B cell (primary cell): ENCODE results near the gene SRP14. TPM values are rescaled to one million over a fixed set of nuclear protein-coding genes. Genes with fewer than 3 reads are reported as not detected.

Source experiments
- ATAC-seq: fragments of 200-7000 bp; cut with Tn5 transposase; one replicate; pipeline ENCODE4 v1.10.0; 2021; ENCODE audit warnings: low read depth, mild to moderate bottlenecking, moderate number of reproducible peaks, moderate library complexity
- CTCF ChIA-PET: fragments of 350-600 bp; sonication (Branson Sonifier 250); formaldehyde crosslinking; loops from one replicate; lab custom pipeline; 2021; ENCODE audit warnings: antibody characterized with exemption, inconsistent platforms; lab: Charles Lee
- POLR2A ChIA-PET: fragments of 350-600 bp; sonication (Branson Sonifier 250); formaldehyde crosslinking; loops from one replicate; lab custom pipeline; 2021; ENCODE audit warnings: antibody characterized with exemption; lab: Charles Lee
- DNase-seq: peaks from one replicate; pipeline ENCODE4 v3.0.0; 2013
- H2AFZ ChIP-seq: 2 replicates; pipeline ENCODE4 v1.6.1; 2012; ENCODE audit warnings: mild to moderate bottlenecking, low read depth, low read length; ENCODE audit not compliant: insufficient read depth, poor library complexity, severe bottlenecking
- H3K27ac ChIP-seq, 2 donors: 1 replicate in 1 of 2; 2 replicates in 1 of 2; pipeline ENCODE4 v1.5.1; 2012 to 2013; ENCODE audit warnings: low read length in 2 of 2, mild to moderate bottlenecking in 2 of 2, moderate library complexity in 1 of 2
- H3K27me3 ChIP-seq, 4 experiments: fragments of 200-600 bp in 1 of 4; sonication (generic) in 1 of 4; replicated peaks in 1 of 4; 1 replicate in 2 of 4; 2 replicates in 2 of 4; pipeline versions ENCODE4 v1.6.1 to v1.7.0; 2013 to 2016; ENCODE audit warnings: low read length in 3 of 4, mild to moderate bottlenecking in 2 of 4, mixed read lengths in 1 of 4, moderate library complexity in 1 of 4; ENCODE audit not compliant: insufficient read depth in 4 of 4, control insufficient read depth in 3 of 4; ENCODE audit errors: control extremely low read depth in 1 of 4
- H3K36me3 ChIP-seq, 2 experiments: replicated peaks in 1 of 2; 1 replicate in 1 of 2; 2 replicates in 1 of 2; pipeline versions ENCODE4 v1.6.1 to v1.7.1; 2013; ENCODE audit warnings: low read length in 1 of 2; ENCODE audit not compliant: insufficient read depth in 2 of 2, control insufficient read depth in 1 of 2; ENCODE audit errors: control extremely low read depth in 1 of 2, extremely low read depth in 1 of 2
- H3K4me1 ChIP-seq, 2 donors: fragments of 200-600 bp in 1 of 2; sonication (generic) in 1 of 2; 1 replicate in 1 of 2; 2 replicates in 1 of 2; pipeline versions ENCODE4 v1.5.1 to v1.6.1; 2013 to 2017; ENCODE audit warnings: low read length in 2 of 2; ENCODE audit not compliant: control insufficient read depth in 2 of 2, insufficient read depth in 2 of 2
- H3K4me2 ChIP-seq: replicated peaks from 2 replicates; pipeline ENCODE3; 2012; ENCODE audit warnings: mild to moderate bottlenecking, low read depth, low read length; ENCODE audit not compliant: poor library complexity, severe bottlenecking
- H3K4me3 ChIP-seq, 5 experiments: fragments of 200-600 bp in 1 of 5; sonication (generic) in 1 of 5; 1 replicate in 3 of 5; 2 replicates in 2 of 5; pipeline versions ENCODE4 v1.5.1 to v1.7.0; 2011 to 2016; ENCODE audit warnings: low read length in 4 of 5, mild to moderate bottlenecking in 4 of 5, low read depth in 2 of 5, control low read depth in 1 of 5, moderate library complexity in 1 of 5; ENCODE audit not compliant: insufficient read depth in 1 of 5; ENCODE audit errors: control extremely low read depth in 1 of 5, extremely low read depth in 1 of 5
- H3K79me2 ChIP-seq: fragments of 200-600 bp; sonication (generic); one replicate; pipeline ENCODE4 v1.6.0; 2016; ENCODE audit warnings: low read length; ENCODE audit not compliant: control insufficient read depth, insufficient read depth
- H3K9ac ChIP-seq: fragments of 200-600 bp; sonication (generic); 2 replicates; pipeline ENCODE4 v1.6.1; 2017; ENCODE audit warnings: mild to moderate bottlenecking, low read length, moderate library complexity
- H3K9me3 ChIP-seq, 3 donors: one replicate each; pipeline versions ENCODE4 v1.6.1 to v1.7.1; 2013; ENCODE audit warnings: low read length in 2 of 3; ENCODE audit not compliant: control insufficient read depth in 2 of 3, insufficient read depth in 1 of 3; ENCODE audit errors: control extremely low read depth in 1 of 3
- H4K20me1 ChIP-seq: 2 replicates; pipeline ENCODE4 v1.6.0; 2012; ENCODE audit warnings: mild to moderate bottlenecking, low read length; ENCODE audit not compliant: insufficient read depth, control insufficient read depth, poor library complexity, severe bottlenecking
- H3K27ac Mint-ChIP-seq: one replicate; pipeline ENCODE4 v1.8.0; 2021; ENCODE audit warnings: mixed read lengths
- H3K27me3 Mint-ChIP-seq: one replicate; pipeline ENCODE4 v1.8.0; 2021; ENCODE audit warnings: mixed read lengths
- H3K4me1 Mint-ChIP-seq: one replicate; pipeline ENCODE4 v1.8.0; 2021; ENCODE audit warnings: mixed read lengths
- H3K4me3 Mint-ChIP-seq: one replicate; pipeline ENCODE4 v1.8.0; 2021; ENCODE audit warnings: mixed read lengths
- H3K9me3 Mint-ChIP-seq: one replicate; pipeline ENCODE4 v1.8.0; 2022; ENCODE audit warnings: mixed read lengths; ENCODE audit not compliant: insufficient read depth
- CTCF ChIP-seq: fragments of 200-600 bp; IDR thresholded peaks from one replicate; pipeline ENCODE4 v1.8.0; 2022; ENCODE audit warnings: antibody characterized with exemption, mild to moderate bottlenecking
- EZH2 ChIP-seq: IDR thresholded peaks from 2 replicates; pipeline ENCODE4 v1.6.1; 2012; ENCODE audit warnings: borderline replicate concordance, low read depth, mild to moderate bottlenecking, moderate library complexity, low read length; ENCODE audit not compliant: insufficient read depth, poor library complexity, severe bottlenecking
- WGBS: methylation state at CpG from one replicate; pipeline ENCODE4 v1.1.5; 2013; ENCODE audit warnings: missing lambda C conversion rate; ENCODE audit not compliant: insufficient coverage; 5-methylcytosine and 5-hydroxymethylcytosine counted together
- intact Hi-C: fragments of 100-400 bp; cut with micrococcal nuclease; formaldehyde crosslinking; loops from one replicate; pipeline ENCODE4 v1.10.0; 2022
- polyA plus RNA-seq: library from polyadenylated mRNA; depleted of rRNA; stranded (reverse); fragments of >200 nt; gene quantifications from 2 replicates; pipeline ENCODE4 v1.2.3, GENCODE V29; 2012
- total RNA-seq, 2 donors: library from RNA; stranded (reverse); fragments of 120-200 nt in 1 of 2; gene quantifications; 1 replicate in 1 of 2; 2 replicates in 1 of 2; pipeline versions ENCODE4 v1.2.3 to v1.2.4, GENCODE V29; 2013 to 2022

Gene SRP14
- total and polyA plus RNA-seq, 2 donors (not counting 1 experiment from before 2014, with no cell fraction given) = 120 to 131 TPM

DNA sequence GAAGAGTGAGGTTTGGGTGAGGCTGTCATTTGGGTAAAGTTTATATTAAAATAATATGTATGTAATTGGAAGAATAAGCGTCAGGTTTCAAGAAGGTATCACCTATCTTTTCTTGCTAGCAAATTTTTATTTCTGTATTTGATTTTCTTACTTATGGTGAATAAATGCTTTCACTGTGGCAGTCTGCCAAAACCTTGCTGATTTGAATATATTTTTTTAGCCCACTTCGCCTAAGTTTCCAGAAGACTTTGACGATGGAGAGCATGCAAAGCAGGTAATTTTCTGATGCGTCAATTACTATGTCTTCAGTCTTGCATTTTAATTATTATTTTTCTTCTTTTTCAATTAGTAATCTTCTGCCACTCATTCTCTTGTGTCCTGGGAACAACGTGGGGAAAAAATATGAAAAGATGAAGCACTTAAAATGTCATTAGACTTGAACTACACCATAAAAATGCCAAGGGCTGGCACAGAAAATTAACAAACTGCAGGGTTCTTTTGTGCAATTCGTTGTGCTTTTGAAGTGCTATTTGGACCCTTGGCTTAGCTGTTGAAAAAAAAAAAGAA is 40.4 kb downstream of the SRP14 start:
- ATAC-seq = no peak
- no peaks in the 10 kb centered on the region for H3K79me2 ChIP-seq
- H3K27ac Mint-ChIP-seq = no peak overlapping the region
- no peak overlapping the region for H3K27ac ChIP-seq
- intact Hi-C loops = no loop called here
- WGBS = no CpG with 5 or more reads among the region's 6 CpGs
- H3K4me2 ChIP-seq = no peak overlapping the region
- H3K27me3 Mint-ChIP-seq = no peaks in the 10 kb centered on the region
- H3K4me1 Mint-ChIP-seq = peaks cover 7% of the 10 kb centered on the region
- CTCF ChIA-PET = interaction anchor here (1.1 to 1.2 kb wide), 2 partner anchors 242 to 276 kb away, joined by 3 read pairs; no protein-coding TSS in a partner anchor
- TF ChIP-seq CTCF = no peak
- TF ChIP-seq EZH2 = no peak
- H2AFZ ChIP-seq = no peak overlapping the region
- POLR2A ChIA-PET = no interaction called here
- no peaks in the 10 kb centered on the region for H3K27me3 ChIP-seq
- no peak for DNase-seq
- no peaks in the 10 kb centered on the region for H4K20me1 ChIP-seq
- H3K9ac ChIP-seq = no peak overlapping the region
- H3K9me3 Mint-ChIP-seq = no peaks in the 10 kb centered on the region
- H3K4me1 ChIP-seq = no peaks in the 10 kb centered on the region
- H3K36me3 ChIP-seq = peaks cover 0 to 7% of the 10 kb centered on the region in 2 experiments
- H3K4me3 Mint-ChIP-seq = no peak overlapping the region
- no peaks in the 10 kb centered on the region for H3K9me3 ChIP-seq
- H3K4me3 ChIP-seq = no peak overlapping the region

DNA sequence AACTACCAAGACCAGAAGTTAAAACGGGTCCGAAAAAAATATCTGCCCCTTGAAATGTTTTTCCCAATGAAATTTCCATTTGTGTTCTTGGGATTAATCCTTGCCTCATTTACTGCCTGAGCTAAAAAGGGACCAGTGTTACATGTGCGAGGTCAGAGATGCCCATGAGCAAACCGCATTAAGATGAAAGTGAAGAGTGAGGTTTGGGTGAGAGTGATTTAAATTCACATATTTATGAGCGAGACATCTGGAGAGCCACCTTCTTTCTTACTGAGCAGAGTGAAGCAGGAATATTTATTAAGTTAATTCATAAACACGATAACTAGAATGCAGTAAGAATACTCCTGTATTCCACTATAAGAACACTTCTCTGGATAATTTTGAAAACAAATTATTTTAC is 41.3 kb downstream of the SRP14 start:
- Histone ChIP-seq H3K79me2 (no peaks in the 10 kb centered on the region), H3K9me3 (no peaks in the 10 kb centered on the region), H3K4me2 (no peak overlapping the region), H3K27ac (no peak overlapping the region), H3K4me1 (no peaks in the 10 kb centered on the region), H3K27me3 (no peaks in the 10 kb centered on the region), H3K36me3 (peaks cover 0 to 6% of the 10 kb centered on the region in 2 experiments), H4K20me1 (no peaks in the 10 kb centered on the region), H3K4me3 (no peak overlapping the region), H2AFZ (no peak overlapping the region), H3K9ac (no peak overlapping the region)
- ChIA-PET CTCF (no interaction called here), POLR2A (no interaction called here)
- no peak overlapping the region for H3K4me3 Mint-ChIP-seq
- DNase-seq = no peak
- intact Hi-C loops = no loop called here
- H3K4me1 Mint-ChIP-seq = peaks cover 7% of the 10 kb centered on the region
- 93% methylated on average over 3 of the region's 6 CpGs for WGBS
- no peak overlapping the region for H3K27ac Mint-ChIP-seq
- no peak for ATAC-seq
- H3K9me3 Mint-ChIP-seq = no peaks in the 10 kb centered on the region
- no peak for TF ChIP-seq CTCF
- no peak for TF ChIP-seq EZH2
- no peaks in the 10 kb centered on the region for H3K27me3 Mint-ChIP-seq
